ENCODE measurements around the gene MYH15. TPM values are rescaled to one million over a fixed set of nuclear protein-coding genes. Genes with fewer than 3 reads are reported as not detected.

Gene MYH15
- total RNA-seq, 1 donor from 2014 or later = 0.05 TPM

DNA sequence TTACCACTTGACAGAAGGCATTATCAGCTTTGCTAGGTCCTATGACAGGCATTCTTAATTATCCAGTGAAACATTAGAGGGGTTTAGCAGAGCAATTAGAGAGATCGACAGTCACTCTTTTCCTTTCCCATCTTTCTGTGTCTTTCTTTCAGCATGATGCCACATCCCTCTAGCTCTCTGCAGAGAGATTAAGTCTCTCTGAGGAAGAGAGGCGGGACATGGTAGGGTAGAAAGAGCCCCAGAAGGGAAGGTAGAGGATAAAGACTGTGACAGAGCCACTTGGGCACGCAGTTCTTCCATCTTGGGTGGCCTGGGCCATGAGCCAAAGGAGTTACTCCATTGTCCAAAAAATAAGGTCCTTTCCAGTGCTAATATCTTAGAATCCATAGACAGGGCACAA lies 158.2 kb downstream of the MYH15 start:
- no peaks in the 10 kb centered on the region for H3K4me1 Mint-ChIP-seq (ENCODE audit: low read depth)
- no peak overlapping the region for H3K4me3 Mint-ChIP-seq (ENCODE audit: unreplicated experiment)

DNA sequence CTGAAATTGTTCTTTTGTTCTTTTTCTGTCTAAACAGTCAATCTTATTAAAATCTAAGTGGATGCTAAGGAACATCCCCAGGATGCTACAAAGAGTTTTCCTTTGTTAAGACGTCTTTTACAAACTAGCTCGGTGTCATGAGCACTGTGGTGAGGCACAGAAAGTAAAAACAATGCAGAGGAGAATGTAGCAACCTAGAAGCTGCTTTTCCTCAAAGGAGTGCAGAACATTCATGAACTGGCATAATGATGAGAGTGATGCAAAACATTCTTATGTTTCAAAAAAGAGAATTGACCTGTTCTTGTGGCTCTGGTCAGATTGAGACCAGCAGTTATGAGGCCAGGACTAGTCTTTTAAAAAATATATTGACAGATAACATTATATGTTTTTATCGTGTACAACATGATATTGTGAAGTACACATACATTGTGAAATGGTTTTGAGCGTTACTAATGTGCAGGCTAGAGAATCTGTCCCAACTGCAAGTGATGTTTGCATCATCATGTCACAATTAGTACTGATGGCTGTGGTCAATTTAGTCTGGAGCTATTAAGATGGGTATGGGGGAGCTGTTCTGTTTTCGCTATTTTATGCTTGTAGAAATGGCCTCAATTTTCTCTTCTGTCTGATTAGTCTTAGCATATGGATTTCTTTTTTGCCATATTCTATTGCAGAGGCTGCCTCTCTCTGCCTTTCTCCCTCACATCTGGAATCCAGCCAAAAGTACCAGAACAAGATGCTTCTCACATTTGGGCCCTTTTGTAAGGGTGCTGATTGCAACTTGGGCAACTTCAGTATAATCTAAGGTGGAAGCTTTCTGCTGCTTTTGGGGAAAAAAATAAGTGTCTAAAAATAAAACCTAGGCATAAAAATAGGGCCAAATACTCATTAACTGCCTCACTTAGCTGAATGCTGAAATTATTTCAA lies 163.8 kb downstream of the MYH15 start:
- DNase-seq (ENCODE audit: low spot score) = no peak
- no peaks in the 10 kb centered on the region for H3K9me3 Mint-ChIP-seq (ENCODE audit: low read depth)
- H3K36me3 Mint-ChIP-seq (ENCODE audit: low read depth) = no peaks in the 10 kb centered on the region
- H3K27me3 Mint-ChIP-seq (ENCODE audit: low read depth) = no peaks in the 10 kb centered on the region
- H3K4me1 Mint-ChIP-seq (ENCODE audit: low read depth) = peaks cover 17% of the 10 kb centered on the region
- H3K4me3 Mint-ChIP-seq (ENCODE audit: unreplicated experiment) = no peak overlapping the region
- TF ChIP-seq, protein P1, sequence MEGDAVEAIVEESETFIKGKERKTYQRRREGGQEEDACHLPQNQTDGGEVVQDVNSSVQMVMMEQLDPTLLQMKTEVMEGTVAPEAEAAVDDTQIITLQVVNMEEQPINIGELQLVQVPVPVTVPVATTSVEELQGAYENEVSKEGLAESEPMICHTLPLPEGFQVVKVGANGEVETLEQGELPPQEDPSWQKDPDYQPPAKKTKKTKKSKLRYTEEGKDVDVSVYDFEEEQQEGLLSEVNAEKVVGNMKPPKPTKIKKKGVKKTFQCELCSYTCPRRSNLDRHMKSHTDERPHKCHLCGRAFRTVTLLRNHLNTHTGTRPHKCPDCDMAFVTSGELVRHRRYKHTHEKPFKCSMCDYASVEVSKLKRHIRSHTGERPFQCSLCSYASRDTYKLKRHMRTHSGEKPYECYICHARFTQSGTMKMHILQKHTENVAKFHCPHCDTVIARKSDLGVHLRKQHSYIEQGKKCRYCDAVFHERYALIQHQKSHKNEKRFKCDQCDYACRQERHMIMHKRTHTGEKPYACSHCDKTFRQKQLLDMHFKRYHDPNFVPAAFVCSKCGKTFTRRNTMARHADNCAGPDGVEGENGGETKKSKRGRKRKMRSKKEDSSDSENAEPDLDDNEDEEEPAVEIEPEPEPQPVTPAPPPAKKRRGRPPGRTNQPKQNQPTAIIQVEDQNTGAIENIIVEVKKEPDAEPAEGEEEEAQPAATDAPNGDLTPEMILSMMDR (IDR thresholded peaks at IDR 0.05) = no peak
- no peak overlapping the region for H3K27ac Mint-ChIP-seq (ENCODE audit: unreplicated experiment)

More for the DNA sequence above, 158.2 kb downstream of the MYH15 start:
- Mint-ChIP-seq H3K9me3 (ENCODE audit: low read depth) (no peaks in the 10 kb centered on the region), H3K27me3 (ENCODE audit: low read depth) (no peaks in the 10 kb centered on the region), H3K27ac (ENCODE audit: unreplicated experiment) (no peak overlapping the region), H3K36me3 (ENCODE audit: low read depth) (no peaks in the 10 kb centered on the region)
- TF ChIP-seq, protein P1 (IDR thresholded peaks at IDR 0.05) = no peak
- DNase-seq (ENCODE audit: low spot score) = no peak

DNA sequence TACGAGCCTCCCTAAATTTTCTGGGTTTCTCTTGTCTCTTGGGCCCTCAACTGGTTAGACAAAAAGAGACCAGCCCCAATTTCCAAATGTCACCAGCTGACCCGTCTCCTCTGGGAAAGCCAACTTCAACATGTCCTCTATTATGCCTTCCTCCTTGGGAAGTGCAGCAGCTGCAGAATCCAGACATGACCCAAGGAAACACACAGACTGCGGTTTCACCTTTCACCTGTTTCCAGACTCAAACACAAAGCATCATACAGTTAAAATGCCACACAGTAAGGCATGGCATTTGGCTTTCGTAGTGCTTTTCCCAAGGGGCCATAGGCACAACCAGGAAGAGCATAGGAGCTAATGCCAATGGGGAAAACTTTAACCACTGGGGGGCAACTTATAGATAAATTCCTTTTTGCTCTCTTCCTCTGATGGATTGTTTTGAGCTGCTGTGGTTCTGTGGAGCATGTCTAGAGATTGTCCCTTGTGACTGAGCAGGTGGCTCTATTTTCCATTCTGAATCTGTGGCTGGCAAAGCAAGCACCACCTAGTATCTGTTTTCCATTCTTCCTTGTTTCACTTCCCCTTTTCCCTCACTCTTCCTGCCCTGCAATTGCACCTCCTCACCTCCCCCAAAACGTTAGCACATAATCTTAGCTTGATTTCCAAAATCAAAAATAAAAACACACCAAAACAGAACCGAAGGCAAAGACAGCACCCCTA lies 164.7 kb downstream of the MYH15 start:
- TF ChIP-seq, protein P1 (IDR thresholded peaks at IDR 0.05) = no peak
- no peak for DNase-seq (ENCODE audit: low spot score)
- H3K27ac Mint-ChIP-seq (ENCODE audit: unreplicated experiment) = no peak overlapping the region
- H3K4me3 Mint-ChIP-seq (ENCODE audit: unreplicated experiment) = no peak overlapping the region
- no peaks in the 10 kb centered on the region for H3K36me3 Mint-ChIP-seq (ENCODE audit: low read depth)
- H3K4me1 Mint-ChIP-seq (ENCODE audit: low read depth) = peaks cover 17% of the 10 kb centered on the region
- no peaks in the 10 kb centered on the region for H3K9me3 Mint-ChIP-seq (ENCODE audit: low read depth)
- no peaks in the 10 kb centered on the region for H3K27me3 Mint-ChIP-seq (ENCODE audit: low read depth)

DNA sequence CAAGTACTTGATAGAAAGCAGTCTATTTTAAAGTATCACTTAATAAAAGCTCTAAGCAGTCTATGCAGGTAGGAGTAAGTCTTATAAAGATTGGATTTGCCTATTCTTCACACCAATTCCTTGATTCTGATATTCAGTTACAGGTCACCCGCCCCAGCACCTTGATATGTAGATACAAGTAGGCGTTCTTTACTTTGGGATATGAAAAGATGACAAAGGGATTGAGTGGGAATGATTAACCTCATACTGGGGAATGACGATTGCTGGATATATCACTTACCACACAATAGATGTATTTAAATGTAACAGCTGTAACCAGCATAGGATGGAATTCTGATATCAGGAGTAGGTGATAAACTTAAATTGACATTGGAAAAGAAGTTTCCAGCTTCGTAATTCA lies 166.9 kb downstream of the MYH15 start:
- no peak overlapping the region for H3K4me3 Mint-ChIP-seq (ENCODE audit: unreplicated experiment)
- TF ChIP-seq, protein P1 (IDR thresholded peaks at IDR 0.05) = no peak
- no peaks in the 10 kb centered on the region for H3K9me3 Mint-ChIP-seq (ENCODE audit: low read depth)
- no peak for DNase-seq (ENCODE audit: low spot score)
- H3K27ac Mint-ChIP-seq (ENCODE audit: unreplicated experiment) = no peak overlapping the region
- H3K27me3 Mint-ChIP-seq (ENCODE audit: low read depth) = no peaks in the 10 kb centered on the region
- H3K36me3 Mint-ChIP-seq (ENCODE audit: low read depth) = no peaks in the 10 kb centered on the region
- H3K4me1 Mint-ChIP-seq (ENCODE audit: low read depth) = peaks cover 17% of the 10 kb centered on the region

DNA sequence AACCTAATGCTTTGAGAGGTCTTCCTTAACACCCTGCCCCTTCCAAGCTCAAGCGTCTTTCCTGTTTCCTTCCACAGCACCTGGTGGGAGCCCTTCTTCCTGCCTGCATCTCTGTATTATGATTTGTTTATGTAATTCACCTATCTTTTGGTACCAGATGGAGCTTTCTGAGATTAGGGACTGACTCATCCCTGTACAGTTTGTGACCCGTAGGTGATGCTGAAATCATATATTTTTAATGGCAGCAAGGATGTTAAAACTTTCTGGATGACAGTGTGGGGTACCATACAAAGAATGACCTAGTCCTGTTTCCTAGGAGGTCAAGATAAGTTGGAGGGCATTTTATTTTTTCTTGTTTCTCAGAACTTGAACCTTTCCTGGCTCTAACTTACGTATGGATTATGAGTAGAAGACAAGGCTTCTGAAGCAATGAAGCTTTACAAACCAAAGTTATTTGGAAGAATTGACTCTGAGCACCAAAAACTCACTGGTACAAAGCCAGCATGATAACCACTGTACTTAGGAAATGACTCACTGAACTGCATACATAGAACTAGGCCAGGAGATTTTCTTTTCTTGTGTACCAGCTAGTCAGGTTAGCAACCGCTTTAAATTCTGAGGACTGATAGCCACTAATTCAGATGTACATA lies 167.4 kb downstream of the MYH15 start:
- no peak overlapping the region for H3K4me3 Mint-ChIP-seq (ENCODE audit: unreplicated experiment)
- DNase-seq (ENCODE audit: low spot score) = no peak
- TF ChIP-seq, protein P1 (IDR thresholded peaks at IDR 0.05) = no peak
- no peaks in the 10 kb centered on the region for H3K27me3 Mint-ChIP-seq (ENCODE audit: low read depth)
- H3K4me1 Mint-ChIP-seq (ENCODE audit: low read depth) = peaks cover 17% of the 10 kb centered on the region
- H3K36me3 Mint-ChIP-seq (ENCODE audit: low read depth) = no peaks in the 10 kb centered on the region
- H3K9me3 Mint-ChIP-seq (ENCODE audit: low read depth) = no peaks in the 10 kb centered on the region
- H3K27ac Mint-ChIP-seq (ENCODE audit: unreplicated experiment) = no peak overlapping the region
